WTC11 (cell line): ENCODE results near the gene NUP210L. TPM values are rescaled to one million over a fixed set of nuclear protein-coding genes. Genes with fewer than 3 reads are reported as not detected.

Experiments used
- ATAC-seq: fragments of 200-7000 bp; cut with Tn5 transposase; 2 replicates; pipeline ENCODE4 v1.10.0; 2021; ENCODE audit warnings: mild to moderate bottlenecking, moderate library complexity
- CTCF ChIA-PET: fragments of 300-600 bp; sonication (Branson Sonifier 250); formaldehyde crosslinking; loops from one replicate; lab custom pipeline; 2021; ENCODE audit warnings: antibody characterized with exemption; lab: Charles Lee
- POLR2A ChIA-PET: fragments of 350-600 bp; sonication (Branson Sonifier 250); formaldehyde crosslinking; loops from one replicate; lab custom pipeline; 2021; ENCODE audit warnings: antibody characterized with exemption; lab: Charles Lee
- DNase-seq: peaks from one replicate; pipeline ENCODE4 v3.0.0; 2021; ENCODE audit warnings: low spot score
- H3K27ac Mint-ChIP-seq: 2 replicates; pipeline ENCODE4 v1.8.0; 2021; ENCODE audit warnings: mixed read lengths
- H3K27me3 Mint-ChIP-seq: 2 replicates; pipeline ENCODE4 v1.8.0; 2021; ENCODE audit warnings: low read depth, mild to moderate bottlenecking, moderate library complexity, mixed read lengths
- H3K36me3 Mint-ChIP-seq: 2 replicates; pipeline ENCODE4 v1.8.0; 2021; ENCODE audit warnings: mixed read lengths
- H3K4me1 Mint-ChIP-seq: 2 replicates; pipeline ENCODE4 v1.8.0; 2022; ENCODE audit warnings: mixed read lengths
- H3K4me3 Mint-ChIP-seq: 2 replicates; pipeline ENCODE4 v1.8.0; 2021; ENCODE audit warnings: mild to moderate bottlenecking, moderate library complexity, mixed read lengths
- H3K9me3 Mint-ChIP-seq: 2 replicates; pipeline ENCODE4 v1.8.0; 2021; ENCODE audit warnings: mixed read lengths
- CBFB ChIP-seq: sonication (generic); formaldehyde crosslinking; IDR thresholded peaks from 2 replicates; pipeline ENCODE4 v1.8.1; 2022; ENCODE audit warnings: mild to moderate bottlenecking, low read depth, missing genetic modification reagents
- E2F1 ChIP-seq: sonication (generic); formaldehyde crosslinking; IDR thresholded peaks from 2 replicates; pipeline ENCODE4 v1.8.0; 2022; ENCODE audit warnings: mild to moderate bottlenecking, missing genetic modification reagents
- ELF4 ChIP-seq: sonication (generic); formaldehyde crosslinking; IDR thresholded peaks from 2 replicates; pipeline ENCODE4 v1.8.1; 2022; ENCODE audit warnings: low read depth, mild to moderate bottlenecking, moderate library complexity, missing genetic modification reagents
- ESRRA ChIP-seq: sonication (generic); formaldehyde crosslinking; IDR thresholded peaks from 2 replicates; pipeline ENCODE4 v1.8.1; 2022; ENCODE audit warnings: mild to moderate bottlenecking, missing genetic modification reagents, borderline replicate concordance
- ETV6 ChIP-seq: sonication (generic); formaldehyde crosslinking; IDR thresholded peaks from 2 replicates; pipeline ENCODE4 v1.8.1; 2022; ENCODE audit warnings: mild to moderate bottlenecking, missing genetic modification reagents
- FOXJ3 ChIP-seq: sonication (generic); formaldehyde crosslinking; IDR thresholded peaks from 2 replicates; pipeline ENCODE4 v1.9.0; 2021; ENCODE audit warnings: missing genetic modification reagents, mild to moderate bottlenecking, borderline replicate concordance
- GTF2I ChIP-seq: fragments of 250-450 bp; sonication (Bioruptor Pico); conservative IDR thresholded peaks from 2 replicates; pipeline ENCODE4 v1.4.0; 2021; ENCODE audit warnings: mild to moderate bottlenecking
- MXD4 ChIP-seq: fragments of 250-450 bp; sonication (Bioruptor Pico); IDR thresholded peaks from 2 replicates; pipeline ENCODE4 v1.8.0; 2021; ENCODE audit warnings: mild to moderate bottlenecking, moderate library complexity, borderline replicate concordance
- NFYB ChIP-seq: sonication (generic); formaldehyde crosslinking; conservative IDR thresholded peaks from 2 replicates; pipeline ENCODE4 v1.8.0; 2022; ENCODE audit warnings: low read depth, missing genetic modification reagents
- SP1 ChIP-seq: sonication (generic); formaldehyde crosslinking; conservative IDR thresholded peaks from 2 replicates; pipeline ENCODE4 v1.8.1; 2022; ENCODE audit warnings: missing genetic modification reagents
- TEAD4 ChIP-seq: sonication (generic); formaldehyde crosslinking; IDR thresholded peaks from 2 replicates; pipeline ENCODE4 v1.8.0; 2022; ENCODE audit warnings: mild to moderate bottlenecking, missing genetic modification reagents
- ZBTB21 ChIP-seq: sonication (generic); formaldehyde crosslinking; IDR thresholded peaks from 2 replicates; pipeline ENCODE4 v1.8.1; 2023; ENCODE audit warnings: mild to moderate bottlenecking, missing genetic modification reagents, borderline replicate concordance
- ZNF396 ChIP-seq: fragments of 250-450 bp; sonication (Bioruptor Pico); IDR thresholded peaks from 2 replicates; pipeline ENCODE4 v1.8.0; 2021; ENCODE audit warnings: mild to moderate bottlenecking, moderate library complexity, borderline replicate concordance
- ZSCAN18 ChIP-seq: fragments of 250-450 bp; sonication (Bioruptor Pico); IDR thresholded peaks from 2 replicates; pipeline ENCODE4 v2.1.2; 2022; ENCODE audit warnings: mild to moderate bottlenecking, moderate library complexity
- total RNA-seq: library from RNA; stranded (reverse); gene quantifications from 3 replicates; pipeline ENCODE4 v1.2.3, GENCODE V29; 2021
- TF ChIP-seq, protein P1 (sequence below): sonication (generic); formaldehyde crosslinking; IDR thresholded peaks from 2 replicates; pipeline ENCODE4 v1.8.1; 2023; ENCODE audit warnings: mild to moderate bottlenecking, missing genetic modification reagents
- TF ChIP-seq, protein P2 (sequence below): fragments of 200-600 bp; IDR thresholded peaks from 2 replicates; pipeline ENCODE4 v1.8.0; 2022; ENCODE audit warnings: antibody characterized with exemption
- TF ChIP-seq, protein P3 (sequence below): sonication (generic); formaldehyde crosslinking; IDR thresholded peaks from 2 replicates; pipeline ENCODE4 v1.8.1; 2022; ENCODE audit warnings: low read depth, missing genetic modification reagents, borderline replicate concordance

The NUP210L gene
- total RNA-seq, 1 experiment from 2014 or later: 0.02 TPM

DNA sequence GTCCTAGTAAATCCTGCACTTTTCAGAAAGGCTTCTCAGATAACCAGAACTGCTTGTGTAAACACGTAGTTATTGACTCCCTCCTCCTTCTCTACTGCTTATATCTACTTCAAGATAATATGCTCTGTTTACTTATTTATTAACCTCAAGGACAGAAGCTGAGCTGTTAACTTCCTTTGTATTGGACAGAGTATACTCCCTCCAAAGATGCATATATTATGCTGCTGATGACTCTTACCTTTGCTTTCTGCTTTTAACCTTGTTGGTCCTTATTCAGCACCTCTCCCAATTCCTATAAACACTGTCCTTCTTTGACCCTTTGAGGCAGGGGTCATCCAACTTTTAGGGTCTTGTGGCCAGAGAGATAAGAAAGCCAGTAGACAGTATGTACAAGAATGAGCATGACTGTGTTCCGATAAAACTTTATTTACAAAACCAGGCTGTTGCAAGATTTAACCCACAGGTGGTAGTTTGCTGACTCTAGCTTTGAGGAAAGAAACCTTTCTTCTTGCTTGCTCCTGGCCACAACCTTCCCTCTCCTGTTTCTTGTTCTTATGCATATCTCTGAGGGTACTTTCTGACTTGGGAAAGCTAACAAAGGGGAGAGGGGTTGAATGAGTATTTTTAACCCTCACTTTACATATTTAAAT lies 32.1 kb upstream of the NUP210L start (continued):
- TF ChIP-seq, protein P1, sequence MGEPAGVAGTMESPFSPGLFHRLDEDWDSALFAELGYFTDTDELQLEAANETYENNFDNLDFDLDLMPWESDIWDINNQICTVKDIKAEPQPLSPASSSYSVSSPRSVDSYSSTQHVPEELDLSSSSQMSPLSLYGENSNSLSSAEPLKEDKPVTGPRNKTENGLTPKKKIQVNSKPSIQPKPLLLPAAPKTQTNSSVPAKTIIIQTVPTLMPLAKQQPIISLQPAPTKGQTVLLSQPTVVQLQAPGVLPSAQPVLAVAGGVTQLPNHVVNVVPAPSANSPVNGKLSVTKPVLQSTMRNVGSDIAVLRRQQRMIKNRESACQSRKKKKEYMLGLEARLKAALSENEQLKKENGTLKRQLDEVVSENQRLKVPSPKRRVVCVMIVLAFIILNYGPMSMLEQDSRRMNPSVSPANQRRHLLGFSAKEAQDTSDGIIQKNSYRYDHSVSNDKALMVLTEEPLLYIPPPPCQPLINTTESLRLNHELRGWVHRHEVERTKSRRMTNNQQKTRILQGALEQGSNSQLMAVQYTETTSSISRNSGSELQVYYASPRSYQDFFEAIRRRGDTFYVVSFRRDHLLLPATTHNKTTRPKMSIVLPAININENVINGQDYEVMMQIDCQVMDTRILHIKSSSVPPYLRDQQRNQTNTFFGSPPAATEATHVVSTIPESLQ (CRISPR knock-in tag): no peak
- no peak for TF ChIP-seq ESRRA (CRISPR knock-in tag)
- TF ChIP-seq, protein P2, sequence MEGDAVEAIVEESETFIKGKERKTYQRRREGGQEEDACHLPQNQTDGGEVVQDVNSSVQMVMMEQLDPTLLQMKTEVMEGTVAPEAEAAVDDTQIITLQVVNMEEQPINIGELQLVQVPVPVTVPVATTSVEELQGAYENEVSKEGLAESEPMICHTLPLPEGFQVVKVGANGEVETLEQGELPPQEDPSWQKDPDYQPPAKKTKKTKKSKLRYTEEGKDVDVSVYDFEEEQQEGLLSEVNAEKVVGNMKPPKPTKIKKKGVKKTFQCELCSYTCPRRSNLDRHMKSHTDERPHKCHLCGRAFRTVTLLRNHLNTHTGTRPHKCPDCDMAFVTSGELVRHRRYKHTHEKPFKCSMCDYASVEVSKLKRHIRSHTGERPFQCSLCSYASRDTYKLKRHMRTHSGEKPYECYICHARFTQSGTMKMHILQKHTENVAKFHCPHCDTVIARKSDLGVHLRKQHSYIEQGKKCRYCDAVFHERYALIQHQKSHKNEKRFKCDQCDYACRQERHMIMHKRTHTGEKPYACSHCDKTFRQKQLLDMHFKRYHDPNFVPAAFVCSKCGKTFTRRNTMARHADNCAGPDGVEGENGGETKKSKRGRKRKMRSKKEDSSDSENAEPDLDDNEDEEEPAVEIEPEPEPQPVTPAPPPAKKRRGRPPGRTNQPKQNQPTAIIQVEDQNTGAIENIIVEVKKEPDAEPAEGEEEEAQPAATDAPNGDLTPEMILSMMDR: no peak
- TF ChIP-seq GTF2I (CRISPR knock-in tag): no peak
- no peak for TF ChIP-seq NFYB

GRCh38 chr1:154186177-154186576 lies 31.3 kb upstream of the NUP210L start:
- ChIA-PET POLR2A (no interaction called here), CTCF (no interaction called here)
- peak; percentile 76 for DNase-seq
- Mint-ChIP-seq H3K9me3 (no peaks in the 10 kb centered on the region), H3K4me1 (peaks cover 37% of the 10 kb centered on the region), H3K36me3 (peaks cover 4% of the 10 kb centered on the region), H3K4me3 (peak overlapping the region; percentile 56), H3K27me3 (no peaks in the 10 kb centered on the region), H3K27ac (peak overlapping the region; percentile 96)
- TF ChIP-seq TEAD4 (CRISPR knock-in tag) (no peak), ZNF396 (CRISPR knock-in tag) (no peak), MXD4 (CRISPR knock-in tag) (no peak), ETV6 (CRISPR knock-in tag) (no peak), CBFB (CRISPR knock-in tag) (no peak)
- TF ChIP-seq, protein P3, sequence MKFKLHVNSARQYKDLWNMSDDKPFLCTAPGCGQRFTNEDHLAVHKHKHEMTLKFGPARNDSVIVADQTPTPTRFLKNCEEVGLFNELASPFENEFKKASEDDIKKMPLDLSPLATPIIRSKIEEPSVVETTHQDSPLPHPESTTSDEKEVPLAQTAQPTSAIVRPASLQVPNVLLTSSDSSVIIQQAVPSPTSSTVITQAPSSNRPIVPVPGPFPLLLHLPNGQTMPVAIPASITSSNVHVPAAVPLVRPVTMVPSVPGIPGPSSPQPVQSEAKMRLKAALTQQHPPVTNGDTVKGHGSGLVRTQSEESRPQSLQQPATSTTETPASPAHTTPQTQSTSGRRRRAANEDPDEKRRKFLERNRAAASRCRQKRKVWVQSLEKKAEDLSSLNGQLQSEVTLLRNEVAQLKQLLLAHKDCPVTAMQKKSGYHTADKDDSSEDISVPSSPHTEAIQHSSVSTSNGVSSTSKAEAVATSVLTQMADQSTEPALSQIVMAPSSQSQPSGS (CRISPR knock-in tag): no peak
- TF ChIP-seq, protein P2: peak; percentile 32; the same call in 1 of the 2 replicates
- no peak; the same call in 1 of the 2 replicates for ATAC-seq

DNA sequence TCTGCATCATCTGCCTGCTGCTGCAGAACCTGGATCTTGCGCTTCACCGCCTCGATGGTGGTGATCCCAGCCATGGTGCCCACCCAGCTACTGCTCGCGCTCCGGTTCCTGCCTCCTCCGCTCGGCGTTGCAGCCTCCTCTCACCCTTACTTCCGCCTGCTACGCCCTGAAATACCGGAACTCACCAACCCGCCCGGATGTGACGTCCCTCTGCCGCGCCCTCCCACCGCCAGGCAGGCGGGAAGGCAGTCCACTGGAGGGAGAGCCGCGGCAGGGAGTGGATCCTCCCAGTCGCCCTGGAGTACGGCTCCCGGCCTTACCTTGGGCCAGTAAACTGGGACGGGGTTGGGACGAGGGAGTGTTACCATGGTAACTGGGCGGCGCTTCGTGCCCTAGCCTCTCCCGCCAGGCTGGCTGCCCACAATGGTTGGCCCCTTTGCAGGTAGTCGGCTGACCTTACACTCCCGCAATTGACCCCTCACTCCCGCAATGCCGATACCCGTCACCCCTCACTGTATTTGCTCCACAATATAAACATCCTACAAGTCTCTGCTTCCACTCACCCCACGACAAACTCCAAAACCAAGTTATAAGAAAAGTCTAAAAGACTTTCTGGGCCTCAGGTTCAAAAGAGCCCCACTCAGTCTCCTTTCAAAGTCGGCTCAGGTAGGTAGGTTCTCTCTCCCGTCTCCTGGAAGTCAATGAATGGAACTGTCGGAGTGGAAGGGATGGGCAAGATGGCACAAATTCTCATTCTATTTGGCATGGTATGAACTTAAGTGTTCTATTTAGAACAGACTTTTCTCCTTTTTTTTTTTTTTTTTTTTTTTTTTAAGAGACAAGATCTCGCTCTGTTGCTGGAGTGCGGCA lies 28.4 kb upstream of the NUP210L start:
- Mint-ChIP-seq H3K36me3 (peaks cover 9% of the 10 kb centered on the region), H3K27me3 (no peaks in the 10 kb centered on the region), H3K4me3 (peak overlapping the region; percentile 100), H3K4me1 (peaks cover 63% of the 10 kb centered on the region), H3K9me3 (no peaks in the 10 kb centered on the region), H3K27ac (peak overlapping the region; percentile 100)
- ATAC-seq (peak; percentile 94), DNase-seq (peak; percentile 99)
- CTCF ChIA-PET: interaction anchor here (0.6 kb wide), 1 partner anchor 153 kb away, joined by 3 read pairs; no protein-coding TSS in a partner anchor
- POLR2A ChIA-PET: interaction anchor here (1.4 kb wide), 1 partner anchor 37 kb away, joined by 8 read pairs; the partner anchor contains the start of gene UBAP2L
- TF ChIP-seq FOXJ3 (CRISPR knock-in tag) (no peak), E2F1 (CRISPR knock-in tag) (peak; percentile 88), ELF4 (CRISPR knock-in tag) (no peak), ZSCAN18 (CRISPR knock-in tag) (no peak), SP1 (CRISPR knock-in tag) (peak; percentile 98), ZBTB21 (CRISPR knock-in tag) (no peak; the same call in 1 of the 2 replicates)
